Measurements from ENCODE around the gene FOXP1. TPM values are rescaled to one million over a fixed set of nuclear protein-coding genes. Genes with fewer than 3 reads are reported as not detected.

The FOXP1 gene
- total RNA-seq, 2 experiments from 2014 or later, result 493 to 508 TPM

GRCh38 chr3:71520161-71521020, 63.1 kb downstream of the FOXP1 start:
- H3K9me3 ChIP-seq (ENCODE audit: control insufficient read depth in 1 of 2, insufficient read depth in 1 of 2, low read length in 2 of 2), result peaks cover 0 to 4% of the 10 kb centered on the region in 2 experiments
- DNase-seq, result no peak
- Mint-ChIP-seq H3K36me3 (ENCODE audit: low read depth) (peaks cover 4% of the 10 kb centered on the region), H3K9me3 (no peaks in the 10 kb centered on the region), H3K27me3 (no peaks in the 10 kb centered on the region), H3K4me1 (ENCODE audit: low read depth) (no peaks in the 10 kb centered on the region), H3K27ac (no peak overlapping the region), H3K4me3 (no peak overlapping the region)
- CTCF ChIA-PET, result interaction anchor here (0.6 kb wide), 1 partner anchor 28 kb away, joined by 3 read pairs; no protein-coding TSS in a partner anchor
- intact Hi-C loops (cut with DNase I, micrococcal nuclease), result no loop called here
- ATAC-seq (ENCODE audit: poor library complexity), result no peak
- no peak overlapping the region for H3K4me3 ChIP-seq (ENCODE audit: low read length)
- H3K27ac ChIP-seq (ENCODE audit: low read depth in 1 of 2, low read length in 2 of 2), result no peak overlapping the region
- POLR2A ChIA-PET, result no interaction called here
- no peaks in the 10 kb centered on the region for H3K27me3 ChIP-seq (ENCODE audit: control insufficient read depth in 1 of 2, insufficient read depth in 2 of 2, low read length in 2 of 2)
- H3K36me3 ChIP-seq (ENCODE audit: insufficient read depth, low read length), result peaks cover 4% of the 10 kb centered on the region
- no peak for TF ChIP-seq CTCF (IDR thresholded peaks at IDR 0.05)
- no peaks in the 10 kb centered on the region for H3K4me1 ChIP-seq (ENCODE audit: insufficient read depth, low read length)

GRCh38 chr3:71518089-71518488, 65.4 kb downstream of the FOXP1 start:
- Mint-ChIP-seq H3K36me3 (ENCODE audit: low read depth) (peaks cover 4% of the 10 kb centered on the region), H3K4me3 (no peak overlapping the region), H3K4me1 (ENCODE audit: low read depth) (no peaks in the 10 kb centered on the region), H3K27ac (no peak overlapping the region), H3K9me3 (no peaks in the 10 kb centered on the region), H3K27me3 (no peaks in the 10 kb centered on the region)
- no peaks in the 10 kb centered on the region for H3K27me3 ChIP-seq (ENCODE audit: control insufficient read depth in 1 of 2, insufficient read depth in 2 of 2, low read length in 2 of 2)
- no peak for TF ChIP-seq CTCF (IDR thresholded peaks at IDR 0.05)
- H3K36me3 ChIP-seq (ENCODE audit: insufficient read depth, low read length), result peaks cover 4% of the 10 kb centered on the region
- peaks cover 0 to 4% of the 10 kb centered on the region in 2 experiments for H3K9me3 ChIP-seq (ENCODE audit: control insufficient read depth in 1 of 2, insufficient read depth in 1 of 2, low read length in 2 of 2)
- CTCF ChIA-PET, result no interaction called here
- POLR2A ChIA-PET, result no interaction called here
- H3K4me3 ChIP-seq (ENCODE audit: low read length), result no peak overlapping the region
- ATAC-seq (ENCODE audit: poor library complexity), result no peak
- no peak overlapping the region for H3K27ac ChIP-seq (ENCODE audit: low read depth in 1 of 2, low read length in 2 of 2)
- peaks cover under 1% of the 10 kb centered on the region for H3K4me1 ChIP-seq (ENCODE audit: insufficient read depth, low read length)
- intact Hi-C loops (cut with DNase I, micrococcal nuclease), result loop anchor here in 1 of 2 experiments (10.0 kb wide), 1 partner anchor 453 kb away; no protein-coding TSS in a partner anchor
- no peak for DNase-seq

- H3K4me1 Mint-ChIP-seq (ENCODE audit: low read depth), result no peaks in the 10 kb centered on the region
- no peaks in the 10 kb centered on the region for H3K36me3 Mint-ChIP-seq (ENCODE audit: low read depth)
- H3K27me3 Mint-ChIP-seq, result no peaks in the 10 kb centered on the region
- no peak for TF ChIP-seq CTCF (IDR thresholded peaks at IDR 0.05)
- CTCF ChIA-PET, result no interaction called here
- POLR2A ChIA-PET, result interaction anchor here (0.8 kb wide), 1 partner anchor 206 kb away, joined by 3 read pairs; no protein-coding TSS in a partner anchor
- no peak overlapping the region for H3K4me3 Mint-ChIP-seq
- Histone ChIP-seq H3K36me3 (ENCODE audit: insufficient read depth, low read length) (peaks cover 1% of the 10 kb centered on the region), H3K4me1 (ENCODE audit: insufficient read depth, low read length) (peaks cover 4% of the 10 kb centered on the region), H3K27ac (ENCODE audit: low read depth in 1 of 2, low read length in 2 of 2) (no peak overlapping the region), H3K4me3 (ENCODE audit: low read length) (no peak overlapping the region), H3K27me3 (ENCODE audit: control insufficient read depth in 1 of 2, insufficient read depth in 2 of 2, low read length in 2 of 2) (no peaks in the 10 kb centered on the region), H3K9me3 (ENCODE audit: control insufficient read depth in 1 of 2, insufficient read depth in 1 of 2, low read length in 2 of 2) (peaks cover 0 to 4% of the 10 kb centered on the region in 2 experiments)
- H3K9me3 Mint-ChIP-seq, result no peaks in the 10 kb centered on the region
- intact Hi-C loops (cut with DNase I, micrococcal nuclease), result loop anchor here in 1 of 2 experiments (10.0 kb wide), 1 partner anchor 453 kb away; no protein-coding TSS in a partner anchor
- ATAC-seq (ENCODE audit: poor library complexity) (no peak), DNase-seq (no peak)
- H3K27ac Mint-ChIP-seq, result no peak overlapping the region
These were observed 66.2 kb downstream of the FOXP1 start for GRCh38 chr3:71517271-71517791.
